ENCODE measurements around the gene SLCO3A1.

GRCh38 chr15:91954292-91954691, 100.8 kb downstream of the SLCO3A1 start:
- TF ChIP-seq ZNF777 (tag by site-specific recombination; IDR thresholded peaks at IDR 0.05; ENCODE audit: borderline replicate concordance) (no peak), ZNF639 (tag by site-specific recombination; IDR thresholded peaks at IDR 0.05) (no peak)
